Fibroblast of lung (primary cell): ENCODE measurements around the gene RAB11FIP5. TPM values are rescaled to one million over a fixed set of nuclear protein-coding genes. Genes with fewer than 3 reads are reported as not detected.

Experiments
- DNase-seq, 2 donors: peaks; one replicate each; pipeline versions ENCODE4 v3.0.0 to v3.0.0-alpha.2; 2010; ENCODE audit warnings: low read depth in 2 of 2
- H2AFZ ChIP-seq: 2 replicates; pipeline ENCODE4 v1.5.1; 2012; ENCODE audit warnings: low read length, control low read depth, inconsistent platforms
- H3K27ac ChIP-seq: 2 replicates; pipeline ENCODE4 v1.5.1; 2011; ENCODE audit warnings: low read length, control low read depth; ENCODE audit not compliant: insufficient read depth
- H3K27me3 ChIP-seq: 2 replicates; pipeline ENCODE4 v1.5.1; 2011; ENCODE audit warnings: mild to moderate bottlenecking, low read length; ENCODE audit not compliant: control insufficient read depth, insufficient read depth
- H3K36me3 ChIP-seq: 2 replicates; pipeline ENCODE4 v1.5.1; 2011; ENCODE audit warnings: low read length; ENCODE audit not compliant: control insufficient read depth, insufficient read depth
- H3K4me1 ChIP-seq: 2 replicates; pipeline ENCODE4 v1.5.1; 2011; ENCODE audit warnings: low read length; ENCODE audit not compliant: control insufficient read depth, insufficient read depth; ENCODE audit errors: extremely low read depth
- H3K4me2 ChIP-seq: 2 replicates; pipeline ENCODE4 v1.5.1; 2011; ENCODE audit warnings: low read length, control low read depth; ENCODE audit not compliant: insufficient read depth; ENCODE audit errors: extremely low read depth
- H3K4me3 ChIP-seq, 4 experiments: fragments of 200-600 bp in 1 of 4; sonication (generic) in 1 of 4; replicated peaks in 1 of 4; 2 replicates each; pipeline ENCODE4 v1.5.1; 2011 to 2016; ENCODE audit warnings: low read length in 4 of 4, low read depth in 3 of 4, mild to moderate bottlenecking in 3 of 4, control low read depth in 2 of 4, inconsistent platforms in 1 of 4, mixed read lengths in 1 of 4; ENCODE audit not compliant: insufficient read depth in 1 of 4; ENCODE audit errors: control extremely low read depth in 1 of 4
- H3K79me2 ChIP-seq: 2 replicates; pipeline ENCODE4 v1.5.1; 2012; ENCODE audit warnings: mild to moderate bottlenecking, low read length, inconsistent platforms; ENCODE audit not compliant: control insufficient read depth, insufficient read depth
- H3K9ac ChIP-seq: 2 replicates; pipeline ENCODE4 v1.5.1; 2011; ENCODE audit warnings: mild to moderate bottlenecking, low read length, control low read depth; ENCODE audit not compliant: insufficient read depth
- H3K9me3 ChIP-seq: 2 replicates; pipeline ENCODE4 v1.5.1; 2012; ENCODE audit warnings: low read depth, low read length; ENCODE audit not compliant: control insufficient read depth, insufficient read depth
- H4K20me1 ChIP-seq: 2 replicates; pipeline ENCODE4 v1.5.1; 2011; ENCODE audit warnings: low read length; ENCODE audit not compliant: control insufficient read depth, insufficient read depth; ENCODE audit errors: extremely low read depth
- EZH2 ChIP-seq: IDR thresholded peaks from 2 replicates; pipeline ENCODE4 v1.5.1; 2012; ENCODE audit warnings: low read length, control low read depth, mild to moderate bottlenecking; ENCODE audit errors: missing control alignments
- polyA plus RNA-seq, 2 donors: library from polyadenylated mRNA; depleted of rRNA in 1 of 2; stranded (reverse) in 1 of 2; unstranded in 1 of 2; fragments of >200 nt; gene quantifications; 2 replicates each; pipeline ENCODE4 v1.2.1, GENCODE V29; 2011 to 2012; ENCODE audit warnings: missing spikeins in 1 of 2
- total RNA-seq: library from RNA; depleted of rRNA; stranded (reverse); fragments of >200 nt; gene quantifications from 2 replicates; pipeline ENCODE4 v1.2.1, GENCODE V29; 2014
- TF ChIP-seq, protein P1 (sequence below), 2 donors: IDR thresholded peaks in 1 of 2; conservative IDR thresholded peaks in 1 of 2; 1 replicate in 1 of 2; 2 replicates in 1 of 2; pipeline ENCODE4 v1.5.1; 2011 to 2012; ENCODE audit warnings: low read length in 2 of 2, control low read depth in 1 of 2, inconsistent platforms in 1 of 2, low read depth in 1 of 2, mild to moderate bottlenecking in 1 of 2

Gene RAB11FIP5
- total and polyA plus RNA-seq, 2 donors (not counting 1 experiment from before 2014, with no cell fraction given): 27.7 to 35.0 TPM

DNA sequence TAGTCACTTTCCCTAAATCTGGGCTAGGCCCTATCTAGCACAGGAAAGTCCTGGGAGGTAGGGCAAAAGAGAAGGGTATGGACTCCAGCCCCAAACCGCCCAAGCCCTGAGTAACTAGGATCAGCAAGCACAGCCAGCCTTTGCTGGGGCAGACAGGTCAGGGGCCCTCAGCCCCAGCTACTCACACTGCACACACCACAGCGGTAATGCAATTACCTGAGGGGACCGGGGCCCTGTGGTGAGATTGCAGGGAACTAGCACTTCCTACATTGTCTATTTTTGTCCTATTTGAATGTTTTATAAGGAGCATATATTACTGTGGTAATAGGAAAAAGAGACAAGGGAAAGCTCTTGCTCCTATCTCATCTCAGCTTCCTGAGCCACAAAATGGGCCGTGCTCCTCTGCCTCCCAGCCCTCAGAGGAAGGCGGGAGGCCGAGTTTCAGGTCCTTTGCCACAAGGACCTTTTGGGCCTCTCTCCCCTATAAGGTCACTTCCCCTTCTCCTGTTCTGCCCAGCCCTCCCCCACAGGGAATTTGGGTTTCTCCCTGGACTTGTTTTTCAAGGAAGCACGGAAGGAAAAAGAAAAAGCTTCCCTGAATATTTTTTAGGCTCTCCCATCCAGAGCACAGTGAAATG lies 20.5 kb downstream of the RAB11FIP5 start:
- Histone ChIP-seq H4K20me1 (no peaks in the 10 kb centered on the region), H3K79me2 (peaks cover 66% of the 10 kb centered on the region), H3K27me3 (no peaks in the 10 kb centered on the region), H3K4me3 (no peak overlapping the region), H2AFZ (no peak overlapping the region), H3K4me1 (peaks cover 16% of the 10 kb centered on the region), H3K27ac (no peak overlapping the region), H3K9ac (no peak overlapping the region), H3K4me2 (no peak overlapping the region), H3K9me3 (no peaks in the 10 kb centered on the region), H3K36me3 (peaks cover 10% of the 10 kb centered on the region)
- TF ChIP-seq, protein P1, sequence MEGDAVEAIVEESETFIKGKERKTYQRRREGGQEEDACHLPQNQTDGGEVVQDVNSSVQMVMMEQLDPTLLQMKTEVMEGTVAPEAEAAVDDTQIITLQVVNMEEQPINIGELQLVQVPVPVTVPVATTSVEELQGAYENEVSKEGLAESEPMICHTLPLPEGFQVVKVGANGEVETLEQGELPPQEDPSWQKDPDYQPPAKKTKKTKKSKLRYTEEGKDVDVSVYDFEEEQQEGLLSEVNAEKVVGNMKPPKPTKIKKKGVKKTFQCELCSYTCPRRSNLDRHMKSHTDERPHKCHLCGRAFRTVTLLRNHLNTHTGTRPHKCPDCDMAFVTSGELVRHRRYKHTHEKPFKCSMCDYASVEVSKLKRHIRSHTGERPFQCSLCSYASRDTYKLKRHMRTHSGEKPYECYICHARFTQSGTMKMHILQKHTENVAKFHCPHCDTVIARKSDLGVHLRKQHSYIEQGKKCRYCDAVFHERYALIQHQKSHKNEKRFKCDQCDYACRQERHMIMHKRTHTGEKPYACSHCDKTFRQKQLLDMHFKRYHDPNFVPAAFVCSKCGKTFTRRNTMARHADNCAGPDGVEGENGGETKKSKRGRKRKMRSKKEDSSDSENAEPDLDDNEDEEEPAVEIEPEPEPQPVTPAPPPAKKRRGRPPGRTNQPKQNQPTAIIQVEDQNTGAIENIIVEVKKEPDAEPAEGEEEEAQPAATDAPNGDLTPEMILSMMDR (conservative IDR thresholded peaks at IDR 0.05 in 1 of 2, IDR thresholded peaks at IDR 0.05 in 1 of 2; ENCODE audit: low read depth in 1 of 2, low read length in 2 of 2): no peak
- TF ChIP-seq EZH2: no peak
- DNase-seq: no peak

DNA sequence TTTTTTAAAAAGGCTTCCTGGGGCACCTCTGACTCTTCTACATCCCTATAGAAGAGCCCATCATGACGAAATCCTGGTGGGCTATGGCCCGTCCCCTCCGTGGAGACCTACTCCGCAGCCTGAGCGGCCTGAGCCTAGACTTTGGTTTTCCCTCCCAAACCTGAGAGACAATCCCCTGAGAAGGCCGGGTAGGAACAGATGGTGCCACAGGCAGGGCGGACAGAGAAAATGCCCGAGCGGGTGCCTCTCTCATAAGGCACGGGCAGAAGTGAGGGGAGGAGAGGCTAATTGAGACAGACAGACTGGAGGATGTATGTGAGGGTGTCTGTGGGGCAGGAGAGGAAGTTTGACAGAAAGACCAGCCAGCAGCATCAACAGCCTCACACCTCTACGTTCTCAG lies 21.1 kb downstream of the RAB11FIP5 start:
- Histone ChIP-seq H3K79me2 (peaks cover 64% of the 10 kb centered on the region), H3K36me3 (peaks cover 15% of the 10 kb centered on the region), H4K20me1 (no peaks in the 10 kb centered on the region), H3K4me2 (no peak overlapping the region), H3K27ac (no peak overlapping the region), H3K9ac (no peak overlapping the region), H2AFZ (no peak overlapping the region), H3K4me3 (no peak overlapping the region), H3K9me3 (no peaks in the 10 kb centered on the region), H3K27me3 (no peaks in the 10 kb centered on the region), H3K4me1 (peaks cover 16% of the 10 kb centered on the region)
- TF ChIP-seq, protein P1 (conservative IDR thresholded peaks at IDR 0.05 in 1 of 2, IDR thresholded peaks at IDR 0.05 in 1 of 2; ENCODE audit: low read depth in 1 of 2, low read length in 2 of 2): no peak
- no peak for TF ChIP-seq EZH2
- DNase-seq: no peak

DNA sequence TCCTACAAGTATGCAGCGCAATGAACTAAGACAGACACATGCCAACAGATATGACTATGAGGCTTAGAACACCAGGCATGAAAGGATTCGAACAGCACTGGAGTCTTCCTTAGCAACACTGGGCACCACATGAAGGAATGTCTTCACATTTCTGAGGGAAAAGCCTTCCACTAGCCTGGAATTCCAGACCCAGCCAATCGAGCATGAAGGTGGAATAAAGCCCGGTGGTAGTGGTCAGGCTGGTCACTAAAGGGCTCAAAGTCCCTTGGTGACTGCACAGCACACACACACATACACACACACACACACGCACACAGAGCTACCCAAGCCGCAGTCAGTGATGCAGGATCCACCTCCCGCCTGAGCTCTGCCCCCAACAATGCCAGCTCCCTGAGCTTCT lies 21.6 kb downstream of the RAB11FIP5 start:
- DNase-seq: peak in 1 of 2 donors; percentile 88
- Histone ChIP-seq H3K79me2 (peaks cover 59% of the 10 kb centered on the region), H3K9ac (no peak overlapping the region), H3K4me2 (peak overlapping the region; percentile 3), H3K9me3 (no peaks in the 10 kb centered on the region), H3K4me1 (peaks cover 16% of the 10 kb centered on the region), H3K27ac (no peak overlapping the region), H3K4me3 (no peak overlapping the region), H3K27me3 (no peaks in the 10 kb centered on the region), H4K20me1 (no peaks in the 10 kb centered on the region), H3K36me3 (peaks cover 16% of the 10 kb centered on the region), H2AFZ (no peak overlapping the region)
- TF ChIP-seq EZH2: no peak
- TF ChIP-seq, protein P1 (conservative IDR thresholded peaks at IDR 0.05 in 1 of 2, IDR thresholded peaks at IDR 0.05 in 1 of 2; ENCODE audit: low read depth in 1 of 2, low read length in 2 of 2): no peak
